HFFc6 (cell line): ENCODE data around the gene ADAM30. TPM values are rescaled to one million over a fixed set of nuclear protein-coding genes. Genes with fewer than 3 reads are reported as not detected.
A peak's percentile ranks its signal among the peaks of the same experiment; 100 is the strongest.
"Not testable (repeated sequence)": the region's sequence is repeated elsewhere in the genome, so short reads cannot be mapped to it uniquely, and the experiment has no call there.

Experiments used
- DNase-seq: peaks from one replicate; pipeline ENCODE4 v3.0.0-alpha.2; 2018
- H3K27ac Mint-ChIP-seq: 2 replicates; pipeline ENCODE4 v1.8.0; 2020; ENCODE audit warnings: mild to moderate bottlenecking, mixed read lengths
- H3K27me3 Mint-ChIP-seq: 2 replicates; pipeline ENCODE4 v1.8.0; 2021; ENCODE audit warnings: mild to moderate bottlenecking, moderate library complexity, mixed read lengths; ENCODE audit not compliant: insufficient read depth
- H3K36me3 Mint-ChIP-seq: 2 replicates; pipeline ENCODE4 v1.8.0; 2021; ENCODE audit warnings: low read depth, mixed read lengths
- H3K4me1 Mint-ChIP-seq: 2 replicates; pipeline ENCODE4 v1.8.0; 2020; ENCODE audit warnings: low read depth, mixed read lengths
- H3K4me3 Mint-ChIP-seq: 2 replicates; pipeline ENCODE4 v1.8.0; 2020; ENCODE audit warnings: mild to moderate bottlenecking, moderate library complexity, mixed read lengths
- H3K9me3 Mint-ChIP-seq: 2 replicates; pipeline ENCODE4 v1.8.0; 2020; ENCODE audit warnings: mild to moderate bottlenecking, mixed read lengths
- CTCF ChIP-seq: fragments of 200-600 bp; sonication (generic); IDR thresholded peaks from 2 replicates; pipeline ENCODE4 v1.5.0; 2021; ENCODE audit warnings: antibody characterized with exemption, mild to moderate bottlenecking
- total RNA-seq, 6 experiments: library from RNA; stranded (reverse); fragmentation: NEBNext Ultra II Directional; extraction: Animal tissue kit (Norgen Biotek cat#: 25700); gene quantifications; 2 replicates in 1 of 6; 3 replicates in 5 of 6; pipeline ENCODE4 v1.2.3, GENCODE V29; 2021

Gene ADAM30
- total RNA-seq, 6 experiments from 2014 or later = not detected

- H3K27ac Mint-ChIP-seq = no peak overlapping the region
- H3K4me3 Mint-ChIP-seq = no peak overlapping the region
- H3K9me3 Mint-ChIP-seq = no peaks in the 10 kb centered on the region
- DNase-seq = no peak
- no peaks in the 10 kb centered on the region for H3K36me3 Mint-ChIP-seq
- no peaks in the 10 kb centered on the region for H3K27me3 Mint-ChIP-seq
- H3K4me1 Mint-ChIP-seq = peaks cover 48% of the 10 kb centered on the region
- no peak for TF ChIP-seq CTCF
Observed at GRCh38 chr1:119858126-119858525, 38.2 kb downstream of the ADAM30 start.

GRCh38 chr1:119853155-119853554 lies 43.2 kb downstream of the ADAM30 start:
- Mint-ChIP-seq H3K9me3 (no peaks in the 10 kb centered on the region), H3K4me1 (peaks cover 7% of the 10 kb centered on the region; the same call in 1 of the 2 replicates), H3K27ac (no peak overlapping the region), H3K27me3 (peaks cover 2% of the 10 kb centered on the region; the same call in 1 of the 2 replicates), H3K36me3 (no peaks in the 10 kb centered on the region), H3K4me3 (no peak overlapping the region)
- no peak for TF ChIP-seq CTCF
- no peak for DNase-seq

- peak; percentile 7 for DNase-seq
- not testable (repeated sequence) for H3K4me3 Mint-ChIP-seq, H3K27ac Mint-ChIP-seq, H3K36me3 Mint-ChIP-seq, H3K9me3 Mint-ChIP-seq, H3K4me1 Mint-ChIP-seq
- peak; percentile 81 for TF ChIP-seq CTCF
- H3K27me3 Mint-ChIP-seq = peaks cover 41% of the 10 kb centered on the region
Observed at GRCh38 chr1:119844206-119844605, 52.1 kb downstream of the ADAM30 start.

Other genes starting within 250 kb of the ADAM30 start
- gene ZNF697, start 248.2 kb downstream of the ADAM30 start, total RNA-seq = 1 to 10 TPM; 7.5 to 8.5 (median 8.1) TPM
- gene PHGDH, start 184.6 kb downstream of the ADAM30 start, total RNA-seq = 100 to 1,000 TPM in 1 of 6 experiments, 10 to 100 TPM in 5; 56.4 to 109 (median 87.0) TPM
- gene HMGCS2, start 127.6 kb downstream of the ADAM30 start, total RNA-seq = not detected
- gene REG4, start 85.1 kb downstream of the ADAM30 start, total RNA-seq = not detected
- gene NOTCH2, start 173.1 kb upstream of the ADAM30 start, total RNA-seq = 100 to 1,000 TPM; 122 to 147 (median 134) TPM